HCT116 (cell line): ENCODE measurements around the gene ST3GAL2. TPM values are rescaled to one million over a fixed set of nuclear protein-coding genes. Genes with fewer than 3 reads are reported as not detected.

ENCODE experiments used
- ATAC-seq: fragments of 200-7000 bp; cut with Tn5 transposase; 2 replicates; pipeline ENCODE4 v1.9.1; 2020; ENCODE audit warnings: mild to moderate bottlenecking, moderate library complexity
- BruUV-seq: library from RNA; stranded (reverse); fragments of 400-500 nt; replicated peaks from 2 replicates; lab custom pipeline; 2021; lab: Mats Ljungman, UMichigan
- CTCF ChIA-PET: fragments of 300-600 bp; sonication (Branson Sonifier 250); formaldehyde crosslinking; loops from one replicate; lab custom pipeline; 2021; ENCODE audit warnings: antibody characterized with exemption; lab: Charles Lee
- POLR2A ChIA-PET: fragments of 300-600, 350-600 bp; sonication (Branson Sonifier 250); formaldehyde crosslinking; loops from one replicate; lab custom pipeline; 2021; ENCODE audit warnings: antibody characterized with exemption; lab: Charles Lee
- RAD21 ChIA-PET, 2 experiments: fragments of 300-600 bp; sonication (Branson Sonifier 250); formaldehyde crosslinking; loops; one replicate each; lab custom pipeline; 2023; ENCODE audit warnings: low total read pairs in 2 of 2; ENCODE audit not compliant: uncharacterized antibody in 2 of 2, unreplicated experiment in 2 of 2, low non-redundant PET in 1 of 2; lab: Charles Lee
- DNase-seq: peaks from one replicate; pipeline ENCODE4 v3.0.0-alpha.2; 2010; ENCODE audit warnings: low read depth, low spot score
- H2AFZ ChIP-seq: fragments of 200-600 bp; shearing (Covaris generic), sonication (generic); 2 replicates; pipeline ENCODE4 v1.6.1; 2017; ENCODE audit warnings: low read depth, mixed run types, mixed read lengths, antibody characterized with exemption, low read length; ENCODE audit not compliant: poor library complexity, severe bottlenecking
- H3K27ac ChIP-seq: 2 replicates; pipeline ENCODE4 v1.5.1; 2012; ENCODE audit warnings: low read depth, low read length
- H3K27me3 ChIP-seq: fragments of 200-600 bp; sonication (generic); 2 replicates; pipeline ENCODE4 v1.6.1; 2016; ENCODE audit warnings: mixed run types, low read length, mixed read lengths; ENCODE audit not compliant: insufficient read depth
- H3K36me3 ChIP-seq, 2 experiments: fragments of 200-500 bp in 1 of 2; fragments of 200-600 bp in 1 of 2; sonication (Bioruptor generic) in 1 of 2; sonication (generic) in 1 of 2; 2 replicates each; pipeline versions ENCODE4 v1.5.1 to v1.6.1; 2014 to 2016; ENCODE audit warnings: low read length in 2 of 2, inconsistent platforms in 1 of 2, mixed read lengths in 1 of 2, mixed run types in 1 of 2; ENCODE audit not compliant: insufficient read depth in 2 of 2, control insufficient read depth in 1 of 2
- H3K4me1 ChIP-seq, 2 experiments: fragments of 200-600 bp in 1 of 2; sonication (generic) in 1 of 2; 2 replicates each; pipeline versions ENCODE4 v1.5.1 to v1.6.1; 2012 to 2017; ENCODE audit warnings: low read length in 2 of 2, inconsistent platforms in 1 of 2, mild to moderate bottlenecking in 1 of 2, mixed read lengths in 1 of 2, mixed run types in 1 of 2, moderate library complexity in 1 of 2; ENCODE audit not compliant: insufficient read depth in 2 of 2, control insufficient read depth in 1 of 2
- H3K4me2 ChIP-seq: fragments of 200-600 bp; sonication (generic); 2 replicates; pipeline ENCODE4 v1.6.1; 2017; ENCODE audit warnings: mixed run types, low read length, mixed read lengths
- H3K4me3 ChIP-seq, 2 experiments: fragments of 200-600 bp in 1 of 2; sonication (generic) in 1 of 2; replicated peaks in 1 of 2; 2 replicates each; pipeline ENCODE4 v1.5.1; 2011 to 2016; ENCODE audit warnings: low read length in 2 of 2, control low read depth in 1 of 2, low read depth in 1 of 2, mild to moderate bottlenecking in 1 of 2, mixed read lengths in 1 of 2, mixed run types in 1 of 2
- H3K79me2 ChIP-seq: fragments of 200-600 bp; sonication (generic); 2 replicates; pipeline ENCODE4 v1.6.1; 2017; ENCODE audit warnings: mild to moderate bottlenecking, mixed run types, low read length, moderate library complexity, mixed read lengths; ENCODE audit not compliant: insufficient read depth
- H3K9ac ChIP-seq: fragments of 200-600 bp; sonication (generic); 2 replicates; pipeline ENCODE4 v1.6.1; 2016; ENCODE audit warnings: low read length, mixed read lengths
- H3K9me2 ChIP-seq: fragments of 200-600 bp; sonication (generic), shearing (Covaris generic); 2 replicates; pipeline ENCODE4 v1.6.1; 2017; ENCODE audit warnings: mixed run types, mild to moderate bottlenecking, moderate library complexity; ENCODE audit not compliant: insufficient read depth
- H3K9me3 ChIP-seq, 2 experiments: fragments of 200-500 bp in 1 of 2; fragments of 200-600 bp in 1 of 2; sonication (Bioruptor generic) in 1 of 2; sonication (generic) in 1 of 2; 2 replicates each; pipeline ENCODE4 v1.6.1; 2014 to 2017; ENCODE audit warnings: low read length in 2 of 2, mixed read lengths in 2 of 2, inconsistent platforms in 1 of 2, low read depth in 1 of 2, mild to moderate bottlenecking in 1 of 2, mixed run types in 1 of 2, moderate library complexity in 1 of 2; ENCODE audit not compliant: control insufficient read depth in 1 of 2, insufficient read depth in 1 of 2
- H4K20me1 ChIP-seq: fragments of 200-600 bp; sonication (generic), shearing (Covaris generic); 2 replicates; pipeline ENCODE4 v1.6.1; 2017; ENCODE audit warnings: mixed run types, mild to moderate bottlenecking, moderate library complexity; ENCODE audit not compliant: insufficient read depth
- CBX3 ChIP-seq: IDR thresholded peaks from 2 replicates; pipeline ENCODE4 v1.6.1; 2012; ENCODE audit warnings: low read depth
- CEBPB ChIP-seq: IDR thresholded peaks from 2 replicates; pipeline ENCODE4 v1.6.1; 2012; ENCODE audit warnings: low read depth
- EGR1 ChIP-seq: IDR thresholded peaks from 2 replicates; pipeline ENCODE4 v1.6.1; 2012; ENCODE audit warnings: low read depth
- EZH2 ChIP-seq: fragments of 200-600 bp; sonication (generic); IDR thresholded peaks from 2 replicates; pipeline ENCODE4 v1.6.1; 2017; ENCODE audit warnings: antibody characterized with exemption, mixed run types
- EZH2phosphoT487 ChIP-seq: fragments of 200-600 bp; IDR thresholded peaks from 2 replicates; pipeline ENCODE4 v1.6.1; 2018; ENCODE audit warnings: antibody characterized with exemption, borderline replicate concordance
- JUND ChIP-seq: IDR thresholded peaks from 2 replicates; pipeline ENCODE4 v1.6.1; 2012
- POLR2AphosphoS5 ChIP-seq: IDR thresholded peaks from 2 replicates; pipeline ENCODE4 v1.6.1; 2011; ENCODE audit warnings: mild to moderate bottlenecking, low read depth, low read length, moderate library complexity
- SIN3A ChIP-seq: IDR thresholded peaks from 2 replicates; pipeline ENCODE4 v1.6.1; 2012; ENCODE audit warnings: low read depth
- SP1 ChIP-seq: IDR thresholded peaks from 2 replicates; pipeline ENCODE4 v1.6.1; 2012; ENCODE audit warnings: low read depth
- SRF ChIP-seq: IDR thresholded peaks from 2 replicates; pipeline ENCODE4 v1.6.1; 2012; ENCODE audit warnings: low read depth
- TCF7L2 ChIP-seq: IDR thresholded peaks from 2 replicates; pipeline ENCODE4 v1.7.0; 2011; ENCODE audit warnings: borderline replicate concordance, inconsistent platforms; ENCODE audit not compliant: insufficient read depth, insufficient read length; ENCODE audit errors: extremely low read depth
- ZFX ChIP-seq: fragments of 450-650 bp; IDR thresholded peaks from 2 replicates; pipeline ENCODE4 v1.6.1; 2017
- intact Hi-C: fragments of 100-400 bp; cut with micrococcal nuclease; formaldehyde crosslinking; loops from 2 replicates; pipeline ENCODE4 v1.10.0; 2022
- total RNA-seq: library from RNA; stranded (reverse); gene quantifications from one replicate; pipeline ENCODE4 v1.2.1, GENCODE V29; 2021; ENCODE audit not compliant: unreplicated experiment
- TF ChIP-seq, protein P1 (sequence below): IDR thresholded peaks from 2 replicates; pipeline ENCODE4 v1.6.1; 2012
- TF ChIP-seq, protein P2 (sequence below): IDR thresholded peaks from 2 replicates; pipeline ENCODE4 v1.6.1; 2012
- TF ChIP-seq, protein P3 (sequence below), 3 experiments: fragments of 200-600 bp in 1 of 3; sonication (generic) in 1 of 3; IDR thresholded peaks in 2 of 3; conservative IDR thresholded peaks in 1 of 3; 2 replicates each; pipeline ENCODE4 v1.5.1; 2012 to 2017; ENCODE audit warnings: low read depth in 2 of 3, low read length in 2 of 3, antibody characterized with exemption in 1 of 3, borderline replicate concordance in 1 of 3, control low read depth in 1 of 3, mild to moderate bottlenecking in 1 of 3, mixed read lengths in 1 of 3, mixed run types in 1 of 3, moderate library complexity in 1 of 3; ENCODE audit not compliant: insufficient read depth in 1 of 3
- TF ChIP-seq, protein P4 (sequence below): IDR thresholded peaks from 2 replicates; pipeline ENCODE4 v1.6.1; 2011; ENCODE audit warnings: mild to moderate bottlenecking, low read length, moderate library complexity; ENCODE audit not compliant: insufficient replicate concordance; ENCODE audit errors: extremely low read depth

The ST3GAL2 gene
- total RNA-seq, 1 experiment from 2014 or later: 9.5 TPM

- no peak overlapping the region for H3K4me2 ChIP-seq
- no peak overlapping the region for H3K9ac ChIP-seq
- H3K9me3 ChIP-seq: no peaks in the 10 kb centered on the region
- ATAC-seq: no peak
- RAD21 ChIA-PET: no interaction called here
- H4K20me1 ChIP-seq: no peaks in the 10 kb centered on the region
- no peaks in the 10 kb centered on the region for H3K27me3 ChIP-seq
- no peak overlapping the region for H2AFZ ChIP-seq
- BruUV-seq: no TSS peak
- H3K36me3 ChIP-seq: no peaks in the 10 kb centered on the region; a peak in 1 of 4 replicates
- no peak for DNase-seq
- intact Hi-C loops: no loop called here
- H3K79me2 ChIP-seq: no peaks in the 10 kb centered on the region
- no peak overlapping the region for H3K4me3 ChIP-seq
- no peak overlapping the region for H3K27ac ChIP-seq
- H3K9me2 ChIP-seq: no peaks in the 10 kb centered on the region
- POLR2A ChIA-PET: no interaction called here
- CTCF ChIA-PET: no interaction called here
- no peaks in the 10 kb centered on the region for H3K4me1 ChIP-seq
- TF ChIP-seq SRF (no peak), JUND (no peak), POLR2AphosphoS5 (no peak), CEBPB (no peak), SIN3A (no peak), EZH2 (no peak), TCF7L2 (no peak), SP1 (no peak), CBX3 (no peak), EZH2phosphoT487 (no peak), ZFX (no peak), EGR1 (no peak)
- TF ChIP-seq, protein P1, sequence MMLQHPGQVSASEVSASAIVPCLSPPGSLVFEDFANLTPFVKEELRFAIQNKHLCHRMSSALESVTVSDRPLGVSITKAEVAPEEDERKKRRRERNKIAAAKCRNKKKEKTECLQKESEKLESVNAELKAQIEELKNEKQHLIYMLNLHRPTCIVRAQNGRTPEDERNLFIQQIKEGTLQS: no peak
- TF ChIP-seq, protein P2, sequence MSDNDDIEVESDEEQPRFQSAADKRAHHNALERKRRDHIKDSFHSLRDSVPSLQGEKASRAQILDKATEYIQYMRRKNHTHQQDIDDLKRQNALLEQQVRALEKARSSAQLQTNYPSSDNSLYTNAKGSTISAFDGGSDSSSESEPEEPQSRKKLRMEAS: no peak
- TF ChIP-seq, protein P3, sequence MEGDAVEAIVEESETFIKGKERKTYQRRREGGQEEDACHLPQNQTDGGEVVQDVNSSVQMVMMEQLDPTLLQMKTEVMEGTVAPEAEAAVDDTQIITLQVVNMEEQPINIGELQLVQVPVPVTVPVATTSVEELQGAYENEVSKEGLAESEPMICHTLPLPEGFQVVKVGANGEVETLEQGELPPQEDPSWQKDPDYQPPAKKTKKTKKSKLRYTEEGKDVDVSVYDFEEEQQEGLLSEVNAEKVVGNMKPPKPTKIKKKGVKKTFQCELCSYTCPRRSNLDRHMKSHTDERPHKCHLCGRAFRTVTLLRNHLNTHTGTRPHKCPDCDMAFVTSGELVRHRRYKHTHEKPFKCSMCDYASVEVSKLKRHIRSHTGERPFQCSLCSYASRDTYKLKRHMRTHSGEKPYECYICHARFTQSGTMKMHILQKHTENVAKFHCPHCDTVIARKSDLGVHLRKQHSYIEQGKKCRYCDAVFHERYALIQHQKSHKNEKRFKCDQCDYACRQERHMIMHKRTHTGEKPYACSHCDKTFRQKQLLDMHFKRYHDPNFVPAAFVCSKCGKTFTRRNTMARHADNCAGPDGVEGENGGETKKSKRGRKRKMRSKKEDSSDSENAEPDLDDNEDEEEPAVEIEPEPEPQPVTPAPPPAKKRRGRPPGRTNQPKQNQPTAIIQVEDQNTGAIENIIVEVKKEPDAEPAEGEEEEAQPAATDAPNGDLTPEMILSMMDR (IDR thresholded peaks at IDR 0.05 in 2 of 3, conservative IDR thresholded peaks at IDR 0.05 in 1 of 3; ENCODE audit: borderline replicate concordance in 1 of 3, insufficient read depth in 1 of 3, low read depth in 2 of 3, low read length in 2 of 3): no peak
- TF ChIP-seq, protein P4, sequence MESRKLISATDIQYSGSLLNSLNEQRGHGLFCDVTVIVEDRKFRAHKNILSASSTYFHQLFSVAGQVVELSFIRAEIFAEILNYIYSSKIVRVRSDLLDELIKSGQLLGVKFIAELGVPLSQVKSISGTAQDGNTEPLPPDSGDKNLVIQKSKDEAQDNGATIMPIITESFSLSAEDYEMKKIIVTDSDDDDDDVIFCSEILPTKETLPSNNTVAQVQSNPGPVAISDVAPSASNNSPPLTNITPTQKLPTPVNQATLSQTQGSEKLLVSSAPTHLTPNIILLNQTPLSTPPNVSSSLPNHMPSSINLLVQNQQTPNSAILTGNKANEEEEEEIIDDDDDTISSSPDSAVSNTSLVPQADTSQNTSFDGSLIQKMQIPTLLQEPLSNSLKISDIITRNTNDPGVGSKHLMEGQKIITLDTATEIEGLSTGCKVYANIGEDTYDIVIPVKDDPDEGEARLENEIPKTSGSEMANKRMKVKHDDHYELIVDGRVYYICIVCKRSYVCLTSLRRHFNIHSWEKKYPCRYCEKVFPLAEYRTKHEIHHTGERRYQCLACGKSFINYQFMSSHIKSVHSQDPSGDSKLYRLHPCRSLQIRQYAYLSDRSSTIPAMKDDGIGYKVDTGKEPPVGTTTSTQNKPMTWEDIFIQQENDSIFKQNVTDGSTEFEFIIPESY: no peak
These were observed 28.2 kb downstream of the ST3GAL2 start for GRCh38 chr16:70410734-70411133.
